Cerebellar nuclear complex (tissue), 1 donor: ENCODE measurements around the gene CABP4.
"Not testable (repeated sequence)": the region's sequence is repeated elsewhere in the genome, so short reads cannot be mapped to it uniquely, and the experiment has no call there.

Experiments used
- DNase-seq, 2 experiments: peaks; one replicate each; lab custom pipeline; 2025; lab: John Stamatoyannopoulos, UW

Gene CABP4

DNA sequence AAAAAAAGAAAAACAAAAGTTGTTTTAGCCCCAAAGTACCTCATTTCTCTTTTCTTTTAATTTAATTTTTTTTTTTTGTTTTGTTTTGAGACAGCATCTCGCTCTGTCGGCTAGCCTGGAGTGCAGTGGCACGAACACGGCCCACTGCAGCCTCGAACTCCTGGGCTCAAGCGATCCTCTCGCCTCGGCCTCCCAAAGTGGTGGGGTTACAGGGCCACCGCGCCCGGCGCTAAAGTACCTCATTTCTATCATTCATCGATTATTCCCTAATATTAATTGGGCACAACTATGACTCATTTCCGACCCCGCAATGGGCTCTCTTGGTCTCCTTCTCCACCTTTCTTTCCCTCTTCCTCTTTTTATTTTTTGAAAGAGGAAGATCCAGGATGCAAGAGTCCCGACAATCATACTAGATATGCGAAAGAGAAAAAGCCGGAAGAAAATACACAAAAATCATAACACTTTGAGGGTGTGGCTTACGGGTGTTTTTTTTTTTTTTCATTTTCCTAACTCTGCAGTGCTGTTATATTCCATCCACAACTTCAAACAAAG lies 27.2 kb downstream of the CABP4 start:
- DNase-seq, result no peak

DNA sequence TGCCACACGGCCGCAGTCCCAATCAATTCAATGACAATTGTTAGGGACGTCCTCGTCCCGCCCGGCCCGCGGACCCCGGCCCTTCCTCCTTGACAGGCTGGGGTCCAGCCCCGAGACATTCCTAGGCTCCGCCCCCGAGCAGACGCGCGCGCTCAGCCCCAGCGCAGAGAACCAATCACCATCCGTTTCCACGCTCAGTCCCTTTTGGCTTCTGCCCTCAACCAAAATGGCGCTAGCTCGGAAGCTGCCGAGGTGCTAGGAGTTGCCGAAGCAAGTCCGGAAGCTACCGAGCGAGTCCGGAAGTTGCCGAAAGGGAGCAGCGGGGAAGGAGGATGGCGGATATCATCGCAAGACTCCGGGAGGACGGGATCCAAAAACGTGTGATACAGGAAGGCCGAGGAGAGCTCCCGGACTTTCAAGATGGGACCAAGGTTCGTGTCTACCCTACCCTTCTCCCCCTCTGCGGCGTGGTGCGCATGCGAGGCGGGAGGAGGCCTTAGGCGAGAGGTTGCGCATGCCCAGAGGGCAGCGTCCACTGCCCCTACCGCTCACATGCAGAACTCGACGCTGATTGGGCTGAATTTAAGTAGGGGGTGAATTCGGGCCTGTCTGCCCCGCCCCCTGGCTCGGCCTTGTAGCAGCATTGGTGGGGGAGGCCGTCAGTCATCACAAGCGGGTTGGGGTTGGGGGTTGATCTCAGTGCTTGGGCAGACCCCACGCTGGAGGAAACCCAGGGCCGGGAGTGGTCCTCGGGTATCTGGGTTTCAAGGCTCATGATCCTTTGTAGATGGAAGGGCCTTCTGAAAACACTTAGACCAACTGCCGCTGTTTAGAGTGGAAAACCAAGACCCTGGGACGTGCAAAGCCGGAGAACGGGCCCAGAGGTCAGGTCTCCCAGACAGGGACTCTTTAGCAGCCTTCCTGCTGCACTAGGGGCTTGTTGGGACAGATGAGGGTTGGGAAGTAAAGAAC lies 28.0 kb downstream of the CABP4 start, which contains the start of gene AIP:
Gene AIP, plus strand, starts transcription at position 200 of the 972 bp plus-strand sequence. Its CDS starts 133 bp downstream, at position 333.
- DNase-seq, result peak; percentile 81 to 92

DNA sequence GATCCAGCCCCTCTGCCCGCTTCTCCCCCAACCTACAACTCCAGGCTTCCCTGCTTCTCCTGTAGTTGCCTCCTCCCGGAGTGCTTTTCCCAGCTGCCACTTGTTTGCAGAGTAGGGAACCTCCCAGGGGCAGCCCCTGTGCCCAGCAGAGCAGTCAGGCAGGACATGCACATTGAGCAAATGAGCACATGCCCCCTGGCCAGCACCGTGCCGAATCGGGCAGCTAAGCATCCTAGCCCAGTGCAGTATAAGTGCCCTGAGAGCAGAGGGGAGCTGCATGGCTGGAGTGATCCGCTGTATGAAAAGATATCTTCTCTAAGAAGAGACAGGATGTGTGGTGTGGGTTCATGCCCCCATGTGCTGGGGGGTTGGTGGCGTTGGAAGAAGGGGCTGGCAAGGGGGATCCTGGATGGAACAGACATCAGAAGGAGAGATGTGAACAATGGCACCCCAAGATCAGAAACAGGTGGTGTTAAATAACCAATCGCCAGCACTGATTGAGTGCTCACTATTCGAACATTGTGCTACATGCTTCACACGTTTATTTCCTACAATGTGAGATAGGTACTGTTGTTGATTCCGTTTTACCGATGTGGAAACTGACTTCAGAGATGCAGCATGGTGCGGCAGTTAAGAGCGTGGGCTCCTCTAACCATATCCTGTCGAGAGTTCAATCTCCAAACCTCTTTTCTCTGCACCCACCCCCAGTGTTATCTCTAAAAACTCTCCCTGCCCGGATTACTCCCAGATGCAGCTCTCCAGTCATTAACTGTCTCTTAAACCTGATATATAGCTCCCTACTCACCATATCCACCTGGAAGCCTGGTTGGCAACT lies 28.9 kb downstream of the CABP4 start:
- no peak for DNase-seq

DNA sequence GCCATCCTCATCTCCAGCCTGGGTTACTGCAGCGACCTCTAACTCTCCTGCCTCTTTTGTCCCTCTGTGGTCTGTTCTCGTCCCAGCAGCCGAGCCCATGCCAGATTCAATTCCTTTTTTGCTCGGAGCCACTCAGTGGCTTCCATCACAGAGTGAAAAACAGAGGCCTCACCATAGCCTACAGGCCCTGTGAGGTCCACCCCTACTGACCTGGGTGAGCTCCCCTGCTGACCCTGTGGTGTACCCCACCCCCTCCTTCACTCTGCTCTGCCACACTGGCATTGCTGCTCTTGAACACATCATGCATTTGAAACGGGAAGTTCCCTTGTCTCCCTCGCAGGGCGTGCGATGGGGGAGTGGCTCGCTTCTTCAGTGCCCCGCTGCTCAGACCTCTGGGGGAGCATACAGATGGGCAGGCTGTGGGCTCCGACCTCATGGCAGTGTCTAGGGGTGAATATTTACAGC lies 29.7 kb downstream of the CABP4 start:
- DNase-seq, result no peak

DNA sequence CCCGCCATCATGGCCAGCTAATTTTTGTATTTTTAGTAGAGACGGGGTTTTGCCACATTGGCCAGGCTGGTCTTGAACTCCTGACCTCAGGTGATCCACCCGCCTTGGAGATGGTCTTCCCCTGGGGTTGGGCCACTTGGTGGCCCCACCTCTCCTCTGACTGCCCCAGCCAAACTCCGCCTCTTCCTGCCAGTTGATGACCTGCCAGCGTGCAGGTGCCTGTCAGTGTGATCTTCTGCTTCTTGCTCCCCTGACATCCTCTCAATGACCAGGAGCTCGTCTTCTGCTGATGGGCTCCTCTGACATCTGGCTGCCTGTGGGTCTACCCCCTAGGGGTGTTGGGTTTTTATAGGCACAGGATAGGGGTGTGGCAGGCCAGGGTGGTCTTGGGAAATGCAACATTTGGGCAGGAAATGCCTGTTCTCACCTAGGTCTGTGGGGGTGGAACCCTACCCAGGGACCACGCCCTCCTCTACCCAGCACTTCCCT lies 30.8 kb downstream of the CABP4 start:
- DNase-seq, result not testable (repeated sequence)

DNA sequence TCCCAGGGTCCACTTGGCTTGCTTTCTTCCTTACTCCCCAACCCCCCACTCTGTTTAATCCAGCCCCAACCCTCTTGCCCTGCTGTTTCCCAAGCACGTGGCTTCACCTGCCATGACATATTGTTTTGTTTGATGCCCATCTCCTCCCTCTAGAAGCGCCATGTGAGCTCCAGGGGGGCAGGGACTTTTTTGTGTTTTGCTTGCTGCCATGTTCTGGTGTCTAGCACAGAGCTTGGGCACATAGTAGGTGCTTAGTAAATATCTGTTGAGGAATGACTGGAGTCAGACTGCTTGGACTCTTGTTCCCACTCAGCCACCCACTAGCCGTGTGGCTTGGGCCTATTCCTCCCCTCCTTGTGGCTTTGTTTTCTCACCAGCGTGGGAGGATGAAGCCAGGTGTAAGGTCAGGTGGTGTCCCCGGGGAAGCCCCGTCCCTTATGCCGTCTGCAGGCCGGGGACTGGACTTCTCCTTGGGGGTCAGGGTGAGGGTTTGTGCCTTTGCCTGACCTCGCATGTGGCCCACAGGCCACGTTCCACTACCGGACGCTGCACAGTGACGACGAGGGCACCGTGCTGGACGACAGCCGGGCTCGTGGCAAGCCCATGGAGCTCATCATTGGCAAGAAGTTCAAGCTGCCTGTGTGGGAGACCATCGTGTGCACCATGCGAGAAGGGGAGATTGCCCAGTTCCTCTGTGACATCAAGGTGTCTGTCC lies 31.5 kb downstream of the CABP4 start:
- no peak for DNase-seq

DNA sequence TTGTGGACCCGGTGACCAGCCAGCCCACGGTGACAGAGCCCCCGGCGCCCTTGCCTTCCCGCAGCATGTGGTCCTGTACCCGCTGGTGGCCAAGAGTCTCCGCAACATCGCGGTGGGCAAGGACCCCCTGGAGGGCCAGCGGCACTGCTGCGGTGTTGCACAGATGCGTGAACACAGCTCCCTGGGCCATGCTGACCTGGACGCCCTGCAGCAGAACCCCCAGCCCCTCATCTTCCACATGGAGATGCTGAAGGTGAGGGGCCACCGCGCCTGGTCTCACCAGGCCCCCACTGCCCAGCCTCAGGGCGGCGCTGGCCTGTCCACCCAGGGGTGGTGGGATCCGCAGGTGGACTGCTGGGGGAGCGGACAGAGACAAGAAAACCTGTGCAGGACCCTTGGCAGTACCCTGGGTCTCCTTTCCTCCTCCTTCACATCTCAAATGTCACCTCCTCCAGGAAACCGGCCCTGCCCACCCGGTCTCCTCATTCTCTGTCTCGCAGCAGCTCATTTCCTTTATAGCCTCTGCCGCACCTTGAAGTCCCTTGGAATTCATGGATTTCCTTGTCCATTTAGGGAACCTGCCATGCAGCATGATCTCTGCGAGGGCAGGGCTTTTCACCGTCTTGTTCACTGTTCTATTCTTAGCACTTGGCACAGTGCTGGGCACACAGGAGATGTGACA lies 34.2 kb downstream of the CABP4 start:
- no peak for DNase-seq

DNA sequence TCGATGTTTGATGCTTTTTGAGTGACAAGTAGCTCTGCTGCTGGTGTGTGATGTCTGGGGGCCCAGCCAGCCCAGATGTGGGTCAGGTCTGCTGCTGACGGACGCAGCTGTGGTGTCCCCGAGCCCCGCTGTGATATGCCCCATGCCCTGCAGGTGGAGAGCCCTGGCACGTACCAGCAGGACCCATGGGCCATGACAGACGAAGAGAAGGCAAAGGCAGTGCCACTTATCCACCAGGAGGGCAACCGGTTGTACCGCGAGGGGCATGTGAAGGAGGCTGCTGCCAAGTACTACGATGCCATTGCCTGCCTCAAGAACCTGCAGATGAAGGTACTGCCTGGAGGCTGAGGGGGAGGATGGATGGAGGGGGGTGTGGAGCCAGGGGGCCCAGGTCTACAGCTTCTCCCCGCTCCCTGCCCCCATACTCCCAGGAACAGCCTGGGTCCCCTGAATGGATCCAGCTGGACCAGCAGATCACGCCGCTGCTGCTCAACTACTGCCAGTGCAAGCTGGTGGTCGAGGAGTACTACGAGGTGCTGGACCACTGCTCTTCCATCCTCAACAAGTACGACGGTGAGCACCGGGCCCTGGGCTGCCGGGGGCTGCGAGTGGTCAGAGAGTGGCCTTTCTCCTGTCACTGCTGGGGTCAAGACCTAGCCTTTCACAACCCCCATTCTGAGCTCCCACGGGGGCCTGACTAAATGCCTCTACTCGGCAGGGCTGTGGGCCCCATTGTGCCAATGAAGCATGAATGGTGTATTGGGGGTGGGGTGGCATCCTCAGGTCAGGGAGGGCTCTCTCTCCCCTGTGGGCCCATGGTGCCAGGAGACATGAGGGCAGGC lies 35.0 kb downstream of the CABP4 start:
- no peak for DNase-seq

DNA sequence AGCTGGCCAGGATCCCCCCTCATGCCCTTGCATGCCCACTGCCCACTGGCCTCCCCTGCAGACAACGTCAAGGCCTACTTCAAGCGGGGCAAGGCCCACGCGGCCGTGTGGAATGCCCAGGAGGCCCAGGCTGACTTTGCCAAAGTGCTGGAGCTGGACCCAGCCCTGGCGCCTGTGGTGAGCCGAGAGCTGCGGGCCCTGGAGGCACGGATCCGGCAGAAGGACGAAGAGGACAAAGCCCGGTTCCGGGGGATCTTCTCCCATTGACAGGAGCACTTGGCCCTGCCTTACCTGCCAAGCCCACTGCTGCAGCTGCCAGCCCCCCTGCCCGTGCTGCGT lies 35.5 kb downstream of the CABP4 start:
- no peak for DNase-seq

DNA sequence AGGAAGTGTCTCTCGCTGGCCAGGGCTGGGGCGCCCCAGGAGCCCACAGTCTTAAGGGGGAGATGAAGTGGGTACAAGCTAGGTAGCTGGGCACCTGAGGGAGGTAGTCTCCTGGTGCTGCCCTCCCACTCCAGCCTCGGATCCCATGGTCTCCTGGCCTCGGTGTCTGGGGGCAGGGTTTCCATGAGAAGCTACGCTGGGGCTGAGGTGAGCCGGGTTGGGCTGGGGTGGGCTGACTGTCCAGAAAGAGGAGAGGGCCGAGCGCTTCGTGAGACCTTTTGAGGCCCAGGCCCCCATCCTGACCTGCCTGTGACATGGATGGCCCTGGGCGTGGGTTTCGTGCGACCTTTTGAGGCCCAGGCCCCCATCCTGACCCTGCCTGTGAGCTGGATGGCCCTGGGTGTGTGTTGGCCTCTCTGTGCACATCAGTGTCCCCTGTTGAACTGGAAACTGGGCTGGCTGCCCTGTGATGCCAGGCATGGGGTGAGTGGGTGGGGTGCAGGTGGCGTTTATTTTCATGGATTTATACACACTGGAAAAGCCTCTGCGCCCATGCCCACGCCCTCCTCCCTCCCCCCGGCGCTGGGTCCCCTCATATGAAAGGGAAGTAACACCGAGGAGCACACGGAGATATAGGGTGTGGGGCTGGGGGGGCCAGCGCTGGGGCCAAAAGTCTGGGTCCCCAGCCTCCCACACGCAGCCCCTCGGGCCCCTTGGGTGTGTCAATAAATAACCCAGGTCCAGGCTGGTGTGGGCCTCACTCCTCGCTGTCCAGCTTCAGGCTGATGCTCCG lies 36.3 kb downstream of the CABP4 start:
- no peak for DNase-seq

DNA sequence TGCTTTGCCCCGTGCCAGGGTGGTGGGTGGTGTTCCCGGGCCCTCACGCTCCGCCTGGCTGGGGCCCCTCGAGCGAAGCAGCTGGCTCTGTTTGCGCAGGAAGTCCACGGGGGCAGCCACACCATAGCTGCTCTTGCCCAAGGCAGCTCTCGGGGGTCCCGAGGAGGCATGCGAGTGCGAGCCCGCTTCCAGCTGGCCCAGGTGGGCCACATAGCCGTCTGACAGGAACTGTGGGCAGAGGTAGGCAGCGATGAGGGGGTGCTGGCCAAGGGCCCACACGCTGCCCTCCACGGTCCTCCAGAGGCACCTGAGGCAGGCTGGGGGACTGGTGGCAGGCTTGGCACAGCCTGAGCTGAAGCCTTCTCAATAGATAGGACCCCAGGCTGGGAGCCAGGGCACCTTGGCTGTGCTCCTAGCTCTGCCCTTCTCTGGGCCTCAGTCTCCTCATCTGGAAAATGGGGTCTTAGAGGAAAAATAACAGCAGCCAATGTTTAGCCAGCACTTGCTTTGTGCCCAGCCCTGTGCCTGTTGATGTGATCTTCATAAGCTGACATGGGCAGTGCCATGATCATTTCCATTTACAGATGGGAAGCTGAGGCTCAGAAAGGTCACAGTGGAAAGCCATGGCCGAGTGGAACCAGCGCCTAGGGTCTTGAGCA lies 37.0 kb downstream of the CABP4 start:
- DNase-seq, result no peak

DNA sequence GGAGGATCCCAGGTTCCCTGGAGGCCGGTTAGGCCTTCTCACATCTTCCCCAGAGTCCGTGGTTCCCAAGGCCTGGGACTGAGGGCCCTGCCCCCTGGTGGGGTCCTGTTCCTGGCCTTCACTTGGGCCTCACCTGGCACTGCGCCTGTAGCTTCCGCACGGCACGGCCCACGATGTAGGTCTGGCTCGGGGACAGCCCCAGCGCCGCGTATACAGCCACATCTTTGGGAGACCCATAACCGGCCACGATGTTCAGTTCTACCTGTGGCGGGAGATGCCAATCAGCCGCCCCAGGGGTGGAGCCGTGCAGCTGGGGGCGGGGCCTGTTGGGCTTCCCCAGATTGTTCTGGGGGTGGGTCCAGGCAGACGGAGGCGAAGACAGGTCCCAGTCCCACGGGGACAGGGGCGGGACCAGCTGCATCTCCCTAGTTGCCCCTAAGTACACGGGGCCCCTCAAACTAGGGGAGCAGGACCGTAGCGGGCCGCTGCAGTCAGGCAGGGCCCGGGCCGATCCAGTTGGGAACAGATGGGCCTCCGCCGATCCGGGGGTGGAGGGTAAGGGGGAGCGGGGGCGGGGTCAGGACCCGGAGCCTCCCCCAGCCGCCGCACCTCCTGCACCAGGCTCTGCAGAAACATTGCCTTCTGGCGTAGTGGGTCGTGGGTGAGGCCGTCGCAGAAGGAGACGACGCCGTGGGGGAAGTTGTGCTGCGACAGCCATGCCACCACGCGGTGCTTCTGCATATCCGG lies 37.8 kb downstream of the CABP4 start:
- no peak for DNase-seq

DNA sequence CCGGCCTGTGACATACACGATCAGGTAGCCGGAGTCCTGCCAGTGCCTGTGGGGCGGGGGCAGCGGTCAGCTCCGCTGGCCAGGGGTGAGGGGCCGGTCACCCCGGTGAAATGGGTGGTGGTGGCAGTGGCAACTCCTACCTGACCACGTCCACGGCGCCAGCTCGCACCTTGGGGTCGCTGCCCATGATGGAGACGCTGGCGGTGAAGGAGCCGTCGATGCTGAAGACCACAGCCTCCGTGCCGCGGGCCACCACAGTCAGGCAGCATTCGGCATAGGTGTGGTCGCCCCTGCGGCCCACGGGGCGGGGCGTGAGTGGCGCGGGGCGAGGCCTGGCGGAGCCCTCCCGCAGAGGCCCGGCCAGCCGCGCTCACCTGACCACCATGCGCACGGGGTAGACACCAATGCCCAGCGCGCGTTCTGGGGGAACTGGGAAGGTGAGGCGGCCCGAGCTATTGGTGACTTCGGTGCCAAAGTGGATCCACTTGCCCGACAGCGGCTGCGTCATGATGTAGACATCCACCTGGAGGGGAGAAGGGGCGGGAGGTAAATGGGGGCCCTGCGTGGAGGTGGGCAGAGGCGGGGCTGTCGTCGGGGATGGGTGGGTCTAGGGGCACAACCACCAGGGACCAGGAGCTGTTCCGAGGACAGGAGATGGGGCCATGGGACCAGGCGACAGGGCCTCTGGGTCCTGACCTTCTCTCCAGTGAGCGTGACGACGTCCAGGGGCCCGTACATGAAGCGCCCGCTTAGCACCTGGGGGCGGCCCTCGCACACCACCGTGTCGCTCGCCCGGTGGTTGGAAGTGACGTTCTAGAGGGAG lies 38.6 kb downstream of the CABP4 start:
- no peak for DNase-seq

DNA sequence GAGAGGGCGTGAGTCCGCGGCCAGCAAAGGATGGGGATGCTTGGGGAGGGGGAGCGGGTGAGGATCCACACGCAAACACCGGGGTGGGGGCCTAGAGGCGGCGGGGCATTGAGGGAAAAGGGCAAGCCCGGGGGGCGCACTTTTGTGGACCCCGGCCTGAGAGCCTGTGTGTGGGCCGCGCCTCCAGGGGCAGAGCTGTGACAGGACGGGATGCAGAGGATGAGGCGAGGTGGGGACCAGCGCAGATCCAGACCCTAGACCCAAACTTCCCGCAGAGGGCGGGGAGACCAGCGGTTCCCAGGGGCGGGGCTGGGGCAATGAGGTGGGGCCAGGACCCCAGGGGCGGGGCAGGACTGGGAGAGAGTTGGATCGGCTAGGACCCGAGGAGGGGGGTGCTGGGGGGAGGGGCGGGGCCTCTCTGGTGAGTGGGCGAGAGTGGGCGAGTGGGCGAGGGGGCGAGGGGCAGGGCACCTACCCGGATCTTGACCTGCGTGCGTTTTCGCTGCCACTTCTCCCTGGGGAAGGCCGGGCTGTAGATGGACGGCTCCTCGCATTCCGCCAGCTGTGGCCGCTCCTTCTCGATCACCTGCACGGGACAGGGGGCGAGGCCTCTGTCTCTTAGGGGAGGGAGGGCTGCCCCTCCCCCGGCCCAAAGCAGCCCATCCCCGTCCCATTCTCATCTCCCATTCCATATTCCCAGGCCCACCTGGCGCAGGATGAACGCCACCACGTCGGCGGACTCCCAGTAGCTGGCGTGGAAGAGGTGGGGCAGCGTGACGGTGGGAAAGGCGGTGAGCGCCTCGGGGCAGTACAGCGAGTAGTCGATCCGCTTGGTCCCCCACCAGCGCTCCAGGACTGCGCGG lies 39.4 kb downstream of the CABP4 start:
- DNase-seq, result no peak

DNA sequence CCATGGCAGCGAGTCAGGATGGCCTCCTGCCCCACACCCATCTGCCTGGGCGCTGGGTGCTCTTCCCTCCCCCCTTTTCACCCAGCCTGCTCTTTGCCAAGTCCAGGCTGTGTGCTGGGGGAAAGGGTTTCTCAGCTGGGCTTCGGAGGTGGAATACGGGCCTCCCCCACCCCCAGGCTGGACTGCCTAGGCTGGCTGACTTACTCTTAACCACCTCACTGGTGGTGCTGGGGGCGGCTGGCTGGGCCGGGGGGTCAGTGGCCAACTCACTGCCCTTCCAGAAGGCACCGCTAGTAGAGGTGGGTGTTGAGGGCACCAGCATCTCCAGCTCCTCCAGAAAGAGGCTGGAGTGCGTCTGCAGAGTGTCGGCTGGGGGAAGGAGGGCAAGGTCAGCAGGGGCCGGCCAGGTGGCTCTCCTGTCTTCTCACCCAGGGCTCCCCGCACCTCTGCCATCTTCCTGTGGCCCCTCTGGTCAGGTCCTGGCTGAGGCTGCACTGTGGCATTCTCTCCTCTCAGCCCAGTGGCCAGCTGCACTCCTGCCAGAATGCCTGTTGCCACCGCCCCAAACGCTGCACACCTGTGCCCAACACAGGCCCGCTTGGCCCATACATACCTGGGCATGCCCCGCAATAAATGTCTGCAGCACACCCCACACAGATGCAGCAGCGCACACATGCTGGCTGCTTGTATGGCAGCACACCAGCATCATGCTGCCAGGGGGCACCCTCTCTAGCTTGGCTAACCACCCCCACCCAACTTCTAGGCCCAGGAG lies 40.3 kb downstream of the CABP4 start:
- no peak for DNase-seq
